Fibroblast of lung (primary cell): ENCODE results near the gene NCAPH2. TPM values are rescaled to one million over a fixed set of nuclear protein-coding genes. Genes with fewer than 3 reads are reported as not detected.

Experiments
- DNase-seq, 2 donors: peaks; one replicate each; pipeline versions ENCODE4 v3.0.0 to v3.0.0-alpha.2; 2010; ENCODE audit warnings: low read depth in 2 of 2
- H2AFZ ChIP-seq: 2 replicates; pipeline ENCODE4 v1.5.1; 2012; ENCODE audit warnings: low read length, control low read depth, inconsistent platforms
- H3K27ac ChIP-seq: 2 replicates; pipeline ENCODE4 v1.5.1; 2011; ENCODE audit warnings: low read length, control low read depth; ENCODE audit not compliant: insufficient read depth
- H3K27me3 ChIP-seq: 2 replicates; pipeline ENCODE4 v1.5.1; 2011; ENCODE audit warnings: mild to moderate bottlenecking, low read length; ENCODE audit not compliant: control insufficient read depth, insufficient read depth
- H3K36me3 ChIP-seq: 2 replicates; pipeline ENCODE4 v1.5.1; 2011; ENCODE audit warnings: low read length; ENCODE audit not compliant: control insufficient read depth, insufficient read depth
- H3K4me1 ChIP-seq: 2 replicates; pipeline ENCODE4 v1.5.1; 2011; ENCODE audit warnings: low read length; ENCODE audit not compliant: control insufficient read depth, insufficient read depth; ENCODE audit errors: extremely low read depth
- H3K4me2 ChIP-seq: 2 replicates; pipeline ENCODE4 v1.5.1; 2011; ENCODE audit warnings: low read length, control low read depth; ENCODE audit not compliant: insufficient read depth; ENCODE audit errors: extremely low read depth
- H3K4me3 ChIP-seq, 4 experiments: fragments of 200-600 bp in 1 of 4; sonication (generic) in 1 of 4; replicated peaks in 1 of 4; 2 replicates each; pipeline ENCODE4 v1.5.1; 2011 to 2016; ENCODE audit warnings: low read length in 4 of 4, low read depth in 3 of 4, mild to moderate bottlenecking in 3 of 4, control low read depth in 2 of 4, inconsistent platforms in 1 of 4, mixed read lengths in 1 of 4; ENCODE audit not compliant: insufficient read depth in 1 of 4; ENCODE audit errors: control extremely low read depth in 1 of 4
- H3K79me2 ChIP-seq: 2 replicates; pipeline ENCODE4 v1.5.1; 2012; ENCODE audit warnings: mild to moderate bottlenecking, low read length, inconsistent platforms; ENCODE audit not compliant: control insufficient read depth, insufficient read depth
- H3K9ac ChIP-seq: 2 replicates; pipeline ENCODE4 v1.5.1; 2011; ENCODE audit warnings: mild to moderate bottlenecking, low read length, control low read depth; ENCODE audit not compliant: insufficient read depth
- H3K9me3 ChIP-seq: 2 replicates; pipeline ENCODE4 v1.5.1; 2012; ENCODE audit warnings: low read depth, low read length; ENCODE audit not compliant: control insufficient read depth, insufficient read depth
- H4K20me1 ChIP-seq: 2 replicates; pipeline ENCODE4 v1.5.1; 2011; ENCODE audit warnings: low read length; ENCODE audit not compliant: control insufficient read depth, insufficient read depth; ENCODE audit errors: extremely low read depth
- EZH2 ChIP-seq: IDR thresholded peaks from 2 replicates; pipeline ENCODE4 v1.5.1; 2012; ENCODE audit warnings: low read length, control low read depth, mild to moderate bottlenecking; ENCODE audit errors: missing control alignments
- polyA plus RNA-seq, 2 donors: library from polyadenylated mRNA; depleted of rRNA in 1 of 2; stranded (reverse) in 1 of 2; unstranded in 1 of 2; fragments of >200 nt; gene quantifications; 2 replicates each; pipeline ENCODE4 v1.2.1, GENCODE V29; 2011 to 2012; ENCODE audit warnings: missing spikeins in 1 of 2
- total RNA-seq: library from RNA; depleted of rRNA; stranded (reverse); fragments of >200 nt; gene quantifications from 2 replicates; pipeline ENCODE4 v1.2.1, GENCODE V29; 2014
- TF ChIP-seq, protein P1 (sequence below), 2 donors: IDR thresholded peaks in 1 of 2; conservative IDR thresholded peaks in 1 of 2; 1 replicate in 1 of 2; 2 replicates in 1 of 2; pipeline ENCODE4 v1.5.1; 2011 to 2012; ENCODE audit warnings: low read length in 2 of 2, control low read depth in 1 of 2, inconsistent platforms in 1 of 2, low read depth in 1 of 2, mild to moderate bottlenecking in 1 of 2

Gene NCAPH2
- total and polyA plus RNA-seq, 2 donors (not counting 1 experiment from before 2014, with no cell fraction given), result 12.0 to 18.3 TPM

DNA sequence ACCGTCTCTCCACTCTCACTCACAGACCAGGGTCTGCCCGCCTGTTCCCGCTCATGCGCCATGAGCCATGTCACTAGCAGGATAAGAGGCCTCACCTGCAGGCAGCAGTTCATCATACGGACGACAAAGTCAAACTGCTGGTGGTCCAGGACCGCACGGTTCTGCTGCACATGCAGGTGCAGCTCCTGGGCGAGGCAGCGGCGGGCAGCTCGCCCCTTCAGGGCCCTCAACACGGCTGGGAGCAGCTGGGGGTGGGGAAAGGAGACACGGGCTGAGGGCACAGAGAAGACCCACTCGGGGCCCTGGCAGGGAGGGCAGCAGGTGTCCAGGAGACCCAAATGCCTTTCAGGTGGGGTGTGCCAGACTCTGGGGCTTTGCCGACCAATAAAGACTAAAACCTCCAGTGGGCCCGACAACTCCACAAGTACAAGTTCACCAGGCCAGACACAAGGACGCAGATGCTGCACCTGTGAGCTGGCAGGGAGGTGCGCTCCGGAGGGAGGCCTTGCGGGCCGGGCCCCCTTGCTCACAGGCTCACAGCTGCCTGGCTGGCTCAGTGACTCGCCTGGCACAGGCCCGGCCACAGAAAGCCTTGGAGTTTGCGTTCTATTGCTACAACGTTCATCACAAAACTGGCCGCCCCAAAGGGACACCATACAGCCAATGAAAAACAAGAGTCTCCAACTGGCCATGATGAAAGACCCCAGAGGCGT, 44.7 kb upstream of the NCAPH2 start:
- H3K4me2 ChIP-seq, result no peak overlapping the region
- no peak overlapping the region for H2AFZ ChIP-seq
- no peaks in the 10 kb centered on the region for H3K9me3 ChIP-seq
- no peak for DNase-seq
- no peaks in the 10 kb centered on the region for H3K27me3 ChIP-seq
- H3K27ac ChIP-seq, result no peak overlapping the region
- H3K36me3 ChIP-seq, result peaks cover 44% of the 10 kb centered on the region
- H3K4me3 ChIP-seq, result no peak overlapping the region
- H3K79me2 ChIP-seq, result no peaks in the 10 kb centered on the region
- TF ChIP-seq, protein P1, sequence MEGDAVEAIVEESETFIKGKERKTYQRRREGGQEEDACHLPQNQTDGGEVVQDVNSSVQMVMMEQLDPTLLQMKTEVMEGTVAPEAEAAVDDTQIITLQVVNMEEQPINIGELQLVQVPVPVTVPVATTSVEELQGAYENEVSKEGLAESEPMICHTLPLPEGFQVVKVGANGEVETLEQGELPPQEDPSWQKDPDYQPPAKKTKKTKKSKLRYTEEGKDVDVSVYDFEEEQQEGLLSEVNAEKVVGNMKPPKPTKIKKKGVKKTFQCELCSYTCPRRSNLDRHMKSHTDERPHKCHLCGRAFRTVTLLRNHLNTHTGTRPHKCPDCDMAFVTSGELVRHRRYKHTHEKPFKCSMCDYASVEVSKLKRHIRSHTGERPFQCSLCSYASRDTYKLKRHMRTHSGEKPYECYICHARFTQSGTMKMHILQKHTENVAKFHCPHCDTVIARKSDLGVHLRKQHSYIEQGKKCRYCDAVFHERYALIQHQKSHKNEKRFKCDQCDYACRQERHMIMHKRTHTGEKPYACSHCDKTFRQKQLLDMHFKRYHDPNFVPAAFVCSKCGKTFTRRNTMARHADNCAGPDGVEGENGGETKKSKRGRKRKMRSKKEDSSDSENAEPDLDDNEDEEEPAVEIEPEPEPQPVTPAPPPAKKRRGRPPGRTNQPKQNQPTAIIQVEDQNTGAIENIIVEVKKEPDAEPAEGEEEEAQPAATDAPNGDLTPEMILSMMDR (conservative IDR thresholded peaks at IDR 0.05 in 1 of 2, IDR thresholded peaks at IDR 0.05 in 1 of 2; ENCODE audit: low read depth in 1 of 2, low read length in 2 of 2), result no peak
- no peak for TF ChIP-seq EZH2
- no peaks in the 10 kb centered on the region for H4K20me1 ChIP-seq
- no peak overlapping the region for H3K9ac ChIP-seq
- H3K4me1 ChIP-seq, result no peaks in the 10 kb centered on the region

DNA sequence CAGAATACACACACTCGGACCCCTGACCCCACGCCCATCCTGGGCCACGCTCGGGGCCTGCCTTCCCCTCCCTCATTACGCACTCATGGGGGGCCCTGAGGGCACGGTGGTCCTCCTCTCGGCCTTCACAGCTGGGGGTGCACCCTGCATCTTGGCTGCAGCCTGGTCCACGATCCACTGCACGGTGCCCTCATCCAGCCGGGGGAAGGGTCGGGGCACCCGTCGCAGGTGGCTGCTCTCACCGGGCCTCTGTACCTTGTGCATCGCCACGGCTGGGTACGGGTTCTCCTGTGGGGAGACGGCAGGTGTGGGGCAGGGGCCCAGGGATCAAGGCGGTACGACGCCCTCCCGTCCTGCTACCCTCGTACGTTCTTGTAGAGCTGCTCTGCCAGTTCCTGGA, 43.6 kb upstream of the NCAPH2 start:
- Histone ChIP-seq H3K36me3 (peaks cover 37% of the 10 kb centered on the region), H3K9me3 (no peaks in the 10 kb centered on the region), H3K9ac (no peak overlapping the region), H3K4me3 (no peak overlapping the region), H2AFZ (no peak overlapping the region), H3K27ac (no peak overlapping the region), H4K20me1 (no peaks in the 10 kb centered on the region), H3K27me3 (no peaks in the 10 kb centered on the region), H3K79me2 (peaks cover 9% of the 10 kb centered on the region), H3K4me2 (no peak overlapping the region), H3K4me1 (no peaks in the 10 kb centered on the region)
- DNase-seq, result no peak
- TF ChIP-seq, protein P1 (conservative IDR thresholded peaks at IDR 0.05 in 1 of 2, IDR thresholded peaks at IDR 0.05 in 1 of 2; ENCODE audit: low read depth in 1 of 2, low read length in 2 of 2), result no peak
- no peak for TF ChIP-seq EZH2

GRCh38 chr22:50465066-50465930, 42.7 kb upstream of the NCAPH2 start:
- peaks cover 37% of the 10 kb centered on the region for H3K36me3 ChIP-seq
- no peak overlapping the region for H3K4me2 ChIP-seq
- no peaks in the 10 kb centered on the region for H3K9me3 ChIP-seq
- H4K20me1 ChIP-seq, result no peaks in the 10 kb centered on the region
- H3K27ac ChIP-seq, result no peak overlapping the region
- no peak for DNase-seq
- no peak overlapping the region for H3K4me3 ChIP-seq
- no peaks in the 10 kb centered on the region for H3K27me3 ChIP-seq
- H3K4me1 ChIP-seq, result peaks cover 5% of the 10 kb centered on the region
- TF ChIP-seq EZH2, result no peak
- TF ChIP-seq, protein P1 (conservative IDR thresholded peaks at IDR 0.05 in 1 of 2, IDR thresholded peaks at IDR 0.05 in 1 of 2; ENCODE audit: low read depth in 1 of 2, low read length in 2 of 2), result no peak
- H2AFZ ChIP-seq, result no peak overlapping the region
- no peak overlapping the region for H3K9ac ChIP-seq
- H3K79me2 ChIP-seq, result peaks cover 16% of the 10 kb centered on the region
